ENCODE results near the gene NECAB3.

DNA sequence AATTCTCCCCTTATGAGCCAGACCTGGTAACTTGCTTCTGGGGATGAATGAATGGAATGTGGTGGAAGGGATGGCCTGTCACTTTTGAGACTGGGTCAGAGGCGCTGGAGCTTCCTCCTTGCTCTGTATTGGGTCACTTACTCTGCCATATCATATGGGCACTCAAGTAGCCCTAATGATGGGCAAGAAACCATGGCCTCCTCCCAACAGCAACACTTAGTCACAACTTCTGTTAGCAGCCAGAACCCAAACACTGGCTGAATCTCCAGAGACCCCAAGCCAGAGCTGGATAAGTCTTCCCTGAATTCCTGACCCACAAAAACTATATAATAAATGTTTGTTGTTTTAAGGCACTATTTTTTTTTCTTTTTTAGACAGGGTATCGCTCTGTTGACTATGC is 6.5 kb upstream of the NECAB3 start:
- no peak for TF ChIP-seq POLR2A (IDR thresholded peaks at IDR 0.05)
- TF ChIP-seq, protein P1, sequence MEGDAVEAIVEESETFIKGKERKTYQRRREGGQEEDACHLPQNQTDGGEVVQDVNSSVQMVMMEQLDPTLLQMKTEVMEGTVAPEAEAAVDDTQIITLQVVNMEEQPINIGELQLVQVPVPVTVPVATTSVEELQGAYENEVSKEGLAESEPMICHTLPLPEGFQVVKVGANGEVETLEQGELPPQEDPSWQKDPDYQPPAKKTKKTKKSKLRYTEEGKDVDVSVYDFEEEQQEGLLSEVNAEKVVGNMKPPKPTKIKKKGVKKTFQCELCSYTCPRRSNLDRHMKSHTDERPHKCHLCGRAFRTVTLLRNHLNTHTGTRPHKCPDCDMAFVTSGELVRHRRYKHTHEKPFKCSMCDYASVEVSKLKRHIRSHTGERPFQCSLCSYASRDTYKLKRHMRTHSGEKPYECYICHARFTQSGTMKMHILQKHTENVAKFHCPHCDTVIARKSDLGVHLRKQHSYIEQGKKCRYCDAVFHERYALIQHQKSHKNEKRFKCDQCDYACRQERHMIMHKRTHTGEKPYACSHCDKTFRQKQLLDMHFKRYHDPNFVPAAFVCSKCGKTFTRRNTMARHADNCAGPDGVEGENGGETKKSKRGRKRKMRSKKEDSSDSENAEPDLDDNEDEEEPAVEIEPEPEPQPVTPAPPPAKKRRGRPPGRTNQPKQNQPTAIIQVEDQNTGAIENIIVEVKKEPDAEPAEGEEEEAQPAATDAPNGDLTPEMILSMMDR (IDR thresholded peaks at IDR 0.05): no peak

All from esophagus squamous epithelium (tissue), 4 donors.